ENCODE results near the gene MTHFD2. TPM values are rescaled to one million over a fixed set of nuclear protein-coding genes. Genes with fewer than 3 reads are reported as not detected.

Gene MTHFD2
- total RNA-seq, 3 donors from 2014 or later = 41.6 to 100 (median 56.7) TPM

DNA sequence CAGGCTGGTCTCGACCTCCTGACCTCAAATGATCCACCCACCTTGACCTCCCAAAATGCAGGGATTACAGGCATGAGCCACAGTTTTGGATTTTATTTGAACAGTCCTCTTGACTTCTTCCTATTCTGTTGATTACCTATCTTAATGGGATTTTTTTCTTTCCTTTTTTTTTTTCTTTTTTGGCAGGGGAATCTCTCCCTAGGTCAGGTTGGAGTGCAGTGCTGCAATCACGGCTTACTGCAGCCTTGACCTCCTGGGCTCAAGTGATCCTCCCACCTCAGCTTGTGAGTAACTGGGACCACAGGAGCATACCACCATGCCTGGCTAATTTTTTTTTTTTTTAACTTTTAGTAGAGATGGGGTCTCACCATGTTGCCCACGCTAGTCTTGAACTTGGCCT lies 2.8 kb downstream of the MTHFD2 start:
- TF ChIP-seq POLR2A (IDR thresholded peaks at IDR 0.05) (no peak), POLR2AphosphoS5 (IDR thresholded peaks at IDR 0.05) (no peak)
- TF ChIP-seq, protein P1, sequence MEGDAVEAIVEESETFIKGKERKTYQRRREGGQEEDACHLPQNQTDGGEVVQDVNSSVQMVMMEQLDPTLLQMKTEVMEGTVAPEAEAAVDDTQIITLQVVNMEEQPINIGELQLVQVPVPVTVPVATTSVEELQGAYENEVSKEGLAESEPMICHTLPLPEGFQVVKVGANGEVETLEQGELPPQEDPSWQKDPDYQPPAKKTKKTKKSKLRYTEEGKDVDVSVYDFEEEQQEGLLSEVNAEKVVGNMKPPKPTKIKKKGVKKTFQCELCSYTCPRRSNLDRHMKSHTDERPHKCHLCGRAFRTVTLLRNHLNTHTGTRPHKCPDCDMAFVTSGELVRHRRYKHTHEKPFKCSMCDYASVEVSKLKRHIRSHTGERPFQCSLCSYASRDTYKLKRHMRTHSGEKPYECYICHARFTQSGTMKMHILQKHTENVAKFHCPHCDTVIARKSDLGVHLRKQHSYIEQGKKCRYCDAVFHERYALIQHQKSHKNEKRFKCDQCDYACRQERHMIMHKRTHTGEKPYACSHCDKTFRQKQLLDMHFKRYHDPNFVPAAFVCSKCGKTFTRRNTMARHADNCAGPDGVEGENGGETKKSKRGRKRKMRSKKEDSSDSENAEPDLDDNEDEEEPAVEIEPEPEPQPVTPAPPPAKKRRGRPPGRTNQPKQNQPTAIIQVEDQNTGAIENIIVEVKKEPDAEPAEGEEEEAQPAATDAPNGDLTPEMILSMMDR (IDR thresholded peaks at IDR 0.05) = no peak

DNA sequence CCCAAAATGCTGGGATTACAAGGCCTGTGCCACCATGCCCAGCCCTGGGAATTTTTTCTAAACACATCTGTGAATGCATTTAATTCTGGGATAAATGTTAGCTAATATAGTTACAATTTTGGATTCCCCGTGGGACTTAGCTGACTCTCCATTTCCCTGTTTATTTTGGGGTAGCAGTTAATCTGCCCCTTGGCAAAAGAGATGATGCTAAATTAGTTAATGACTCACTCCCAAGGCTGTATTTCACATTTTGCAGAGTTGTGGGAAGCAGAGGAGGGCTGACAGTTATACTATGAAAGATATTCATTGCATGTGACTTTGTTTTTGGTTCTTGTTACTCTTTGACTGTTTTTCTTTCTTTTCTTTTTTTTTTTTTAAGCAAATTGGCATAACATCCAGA lies 3.2 kb downstream of the MTHFD2 start:
- Histone ChIP-seq H3K4me1 (peaks cover 10% of the 10 kb centered on the region in 2 donors), H3K9me3 (no peaks in the 10 kb centered on the region), H3K27ac (no peak overlapping the region), H3K36me3 (no peaks in the 10 kb centered on the region), H3K4me3 (no peak overlapping the region), H3K27me3 (no peaks in the 10 kb centered on the region)
- TF ChIP-seq POLR2AphosphoS5 (IDR thresholded peaks at IDR 0.05) = peak in 1 of 3 donors; percentile 56
- no peak for TF ChIP-seq POLR2A (IDR thresholded peaks at IDR 0.05)
- intact Hi-C loops (cut with DNase I; ENCODE audit: low total_unique reads) = no loop called here
- no peak for DNase-seq (ENCODE audit: low spot score in 2 of 2)

More for the DNA sequence above, 2.8 kb downstream of the MTHFD2 start:
- no peaks in the 10 kb centered on the region for H3K36me3 ChIP-seq
- DNase-seq (ENCODE audit: low spot score in 2 of 2) = no peak
- no peak overlapping the region for H3K4me3 ChIP-seq
- no peak overlapping the region for H3K27ac ChIP-seq
- H3K27me3 ChIP-seq = no peaks in the 10 kb centered on the region
- H3K4me1 ChIP-seq = peaks cover 7 to 10% of the 10 kb centered on the region in 2 donors
- no peaks in the 10 kb centered on the region for H3K9me3 ChIP-seq
- intact Hi-C loops (cut with DNase I; ENCODE audit: low total_unique reads) = no loop called here

DNA sequence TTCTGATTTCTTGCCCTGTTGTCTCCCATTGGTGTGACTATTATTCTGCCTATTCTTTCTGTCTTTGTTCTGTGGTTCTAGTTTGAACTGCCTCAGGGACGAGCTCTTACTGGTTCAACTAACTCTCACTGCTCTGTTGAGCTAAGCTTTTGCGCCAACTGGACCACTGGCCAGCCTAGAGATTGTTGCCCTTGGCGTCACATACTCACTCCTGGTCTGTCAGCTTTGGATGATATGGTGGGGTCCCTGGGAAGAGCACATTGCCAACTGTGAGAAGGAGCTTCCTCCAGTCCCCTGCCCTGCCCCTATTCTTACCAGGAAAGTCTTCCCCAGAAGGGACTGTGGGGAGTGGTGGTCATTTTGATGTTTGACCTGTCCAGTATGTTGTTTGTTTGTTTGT lies 6.0 kb downstream of the MTHFD2 start:
- intact Hi-C loops (cut with DNase I; ENCODE audit: low total_unique reads) = no loop called here
- no peaks in the 10 kb centered on the region for H3K36me3 ChIP-seq
- H3K4me1 ChIP-seq = peaks cover 10 to 16% of the 10 kb centered on the region in 2 donors
- H3K27me3 ChIP-seq = no peaks in the 10 kb centered on the region
- H3K27ac ChIP-seq = peak overlapping the region; percentile 70 to 85
- H3K4me3 ChIP-seq = no peak overlapping the region
- TF ChIP-seq POLR2A (IDR thresholded peaks at IDR 0.05) (no peak), POLR2AphosphoS5 (IDR thresholded peaks at IDR 0.05) (no peak)
- TF ChIP-seq, protein P1 (IDR thresholded peaks at IDR 0.05) = no peak
- no peaks in the 10 kb centered on the region for H3K9me3 ChIP-seq
- DNase-seq (ENCODE audit: low spot score in 2 of 2) = no peak

DNA sequence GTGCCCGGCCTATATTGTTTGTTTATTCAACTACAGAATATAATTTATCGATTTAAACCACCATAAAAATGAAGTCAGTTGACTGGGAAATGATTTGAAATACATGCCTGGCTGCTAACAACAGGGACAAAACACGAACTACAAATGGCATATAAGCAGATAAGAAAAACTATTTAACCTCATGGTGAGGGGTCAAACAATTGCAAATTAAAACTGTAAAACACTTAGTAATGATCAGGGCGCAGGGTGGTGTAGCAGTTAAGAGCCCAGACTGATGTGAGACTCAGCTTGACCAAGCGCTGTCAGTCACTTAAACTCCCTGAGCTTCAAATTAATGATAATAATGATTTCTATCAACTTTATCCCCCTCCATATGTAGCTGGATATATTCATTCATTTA lies 6.7 kb downstream of the MTHFD2 start:
- H3K36me3 ChIP-seq = no peaks in the 10 kb centered on the region
- no peaks in the 10 kb centered on the region for H3K9me3 ChIP-seq
- peaks cover 10 to 16% of the 10 kb centered on the region in 2 donors for H3K4me1 ChIP-seq
- no peak overlapping the region for H3K4me3 ChIP-seq
- H3K27me3 ChIP-seq = no peaks in the 10 kb centered on the region
- no peak for DNase-seq (ENCODE audit: low spot score in 2 of 2)
- H3K27ac ChIP-seq = peak overlapping the region; percentile 70 to 85
- TF ChIP-seq, protein P1 (IDR thresholded peaks at IDR 0.05) = no peak
- TF ChIP-seq POLR2AphosphoS5 (IDR thresholded peaks at IDR 0.05) (no peak), POLR2A (IDR thresholded peaks at IDR 0.05) (no peak)
- intact Hi-C loops (cut with DNase I; ENCODE audit: low total_unique reads) = no loop called here

DNA sequence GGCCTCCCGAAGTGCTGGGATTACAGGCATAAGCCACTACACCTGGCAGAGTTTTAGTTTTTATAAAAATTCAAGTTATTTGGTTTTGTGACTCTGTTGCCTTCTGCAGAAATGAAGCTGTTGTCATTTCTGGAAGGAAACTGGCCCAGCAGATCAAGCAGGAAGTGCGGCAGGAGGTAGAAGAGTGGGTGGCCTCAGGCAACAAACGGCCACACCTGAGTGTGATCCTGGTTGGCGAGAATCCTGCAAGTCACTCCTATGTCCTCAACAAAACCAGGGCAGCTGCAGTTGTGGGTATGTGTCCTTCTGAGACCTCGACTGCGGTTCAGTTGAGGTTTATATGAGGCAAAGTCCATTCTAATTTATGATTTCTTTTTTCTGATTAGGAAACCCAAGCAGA lies 7.2 kb downstream of the MTHFD2 start:
- intact Hi-C loops (cut with DNase I; ENCODE audit: low total_unique reads) = no loop called here
- H3K4me1 ChIP-seq = peaks cover 10 to 16% of the 10 kb centered on the region in 2 donors
- TF ChIP-seq, protein P1 (IDR thresholded peaks at IDR 0.05) = no peak
- TF ChIP-seq POLR2AphosphoS5 (IDR thresholded peaks at IDR 0.05) = peak in 2 of 3 donors; percentile 9 to 20
- H3K4me3 ChIP-seq = peak overlapping the region in 1 of 3 donors; percentile 15
- peak overlapping the region; percentile 77 to 85 for H3K27ac ChIP-seq
- no peaks in the 10 kb centered on the region for H3K27me3 ChIP-seq
- no peaks in the 10 kb centered on the region for H3K36me3 ChIP-seq
- H3K9me3 ChIP-seq = no peaks in the 10 kb centered on the region
- DNase-seq (ENCODE audit: low spot score in 2 of 2) = peak; percentile 80 to 86
